EL (cell line): ENCODE data around the gene ANXA7.
"Not testable (repeated sequence)": the region's sequence is repeated elsewhere in the genome, so short reads cannot be mapped to it uniquely, and the experiment has no call there.

Source experiments
- DNase-seq: peaks from one replicate; pipeline ENCODE4 v3.0.0-alpha.2; 2016

Gene ANXA7

GRCh38 chr10:73333202-73333601 lies 80.7 kb downstream of the ANXA7 start:
- no peak for DNase-seq

GRCh38 chr10:73332379-73332778 lies 81.5 kb downstream of the ANXA7 start:
- DNase-seq = no peak

GRCh38 chr10:73328523-73328922 lies 85.3 kb downstream of the ANXA7 start:
- not testable (repeated sequence) for DNase-seq

GRCh38 chr10:73325290-73325689 lies 88.6 kb downstream of the ANXA7 start:
- not testable (repeated sequence) for DNase-seq
